ENCODE measurements around the gene PLEK2.
"Not testable (repeated sequence)": the region's sequence is repeated elsewhere in the genome, so short reads cannot be mapped to it uniquely, and the experiment has no call there.

- TF ChIP-seq CTCF, POLR2A (IDR thresholded peaks at IDR 0.05): not testable (repeated sequence)
Measured at GRCh38 chr14:67415610-67416009, 3.6 kb upstream of the PLEK2 start.
